ENCODE data around the gene TRPV5. TPM values are rescaled to one million over a fixed set of nuclear protein-coding genes. Genes with fewer than 3 reads are reported as not detected.

TRPV5 gene
- total RNA-seq, 2 donors from 2014 or later: not detected

GRCh38 chr7:142925413-142925812 lies 8.1 kb downstream of the TRPV5 start:
- TF ChIP-seq POLR2A (IDR thresholded peaks at IDR 0.05) (no peak), CTCF (IDR thresholded peaks at IDR 0.05) (no peak)
- intact Hi-C loops (cut with DNase I): no loop called here
- no peak for DNase-seq

GRCh38 chr7:142923391-142923790 lies 10.2 kb downstream of the TRPV5 start:
- H3K27ac ChIP-seq: no peak overlapping the region
- no peak overlapping the region for H3K4me3 ChIP-seq
- intact Hi-C loops (cut with DNase I): no loop called here
- no peak for ATAC-seq
- TF ChIP-seq CTCF (IDR thresholded peaks at IDR 0.05): no peak
- no peak for TF ChIP-seq POLR2A (IDR thresholded peaks at IDR 0.05)
- no peaks in the 10 kb centered on the region for H3K4me1 ChIP-seq
- no peaks in the 10 kb centered on the region for H3K9me3 ChIP-seq
- no peaks in the 10 kb centered on the region for H3K36me3 ChIP-seq (replicated peaks in 1 of 2; ENCODE audit: insufficient read depth in 1 of 2, low read depth in 2 of 2)
- no peak for DNase-seq
- no peaks in the 10 kb centered on the region for H3K27me3 ChIP-seq
- WGBS, 2 donors: 50 to 66% methylated on average over 2 of the region's 2 CpGs

More at GRCh38 chr7:142925413-142925812, 8.1 kb downstream of the TRPV5 start:
- no peak for ATAC-seq
- Histone ChIP-seq H3K4me3 (no peak overlapping the region), H3K36me3 (replicated peaks in 1 of 2; ENCODE audit: insufficient read depth in 1 of 2, low read depth in 2 of 2) (no peaks in the 10 kb centered on the region), H3K27me3 (no peaks in the 10 kb centered on the region), H3K27ac (no peak overlapping the region), H3K9me3 (no peaks in the 10 kb centered on the region), H3K4me1 (no peaks in the 10 kb centered on the region)
- 61 to 78% methylated on average over 12 of the region's 12 CpGs for WGBS, 2 donors

GRCh38 chr7:142919656-142920055 lies 13.9 kb downstream of the TRPV5 start:
- no peak for DNase-seq
- H3K27ac ChIP-seq: no peak overlapping the region
- intact Hi-C loops (cut with DNase I): no loop called here
- no peaks in the 10 kb centered on the region for H3K9me3 ChIP-seq
- H3K36me3 ChIP-seq (replicated peaks in 1 of 2; ENCODE audit: insufficient read depth in 1 of 2, low read depth in 2 of 2): no peaks in the 10 kb centered on the region
- no peak for ATAC-seq
- H3K27me3 ChIP-seq: no peaks in the 10 kb centered on the region
- H3K4me1 ChIP-seq: no peaks in the 10 kb centered on the region
- H3K4me3 ChIP-seq: no peak overlapping the region
- no peak for TF ChIP-seq POLR2A (IDR thresholded peaks at IDR 0.05)
- TF ChIP-seq CTCF (IDR thresholded peaks at IDR 0.05): no peak
- WGBS, 2 donors: 86% methylated on average over 3 of the region's 3 CpGs

- ATAC-seq (no peak), DNase-seq (no peak)
- Histone ChIP-seq H3K4me3 (no peak overlapping the region), H3K27me3 (no peaks in the 10 kb centered on the region), H3K27ac (no peak overlapping the region), H3K4me1 (peaks cover 5% of the 10 kb centered on the region), H3K36me3 (replicated peaks in 1 of 2; ENCODE audit: insufficient read depth in 1 of 2, low read depth in 2 of 2) (no peaks in the 10 kb centered on the region), H3K9me3 (no peaks in the 10 kb centered on the region)
- no peak for TF ChIP-seq CTCF (IDR thresholded peaks at IDR 0.05)
- no peak for TF ChIP-seq POLR2A (IDR thresholded peaks at IDR 0.05)
- intact Hi-C loops (cut with DNase I): no loop called here
- 77 to 84% methylated on average over 2 of the region's 2 CpGs for WGBS, 2 donors
These were observed 14.6 kb downstream of the TRPV5 start for GRCh38 chr7:142918901-142919300.

- ATAC-seq (no peak), DNase-seq (no peak)
- Histone ChIP-seq H3K4me3 (no peak overlapping the region), H3K27ac (no peak overlapping the region), H3K36me3 (replicated peaks in 1 of 2; ENCODE audit: insufficient read depth in 1 of 2, low read depth in 2 of 2) (no peaks in the 10 kb centered on the region), H3K9me3 (no peaks in the 10 kb centered on the region), H3K4me1 (peaks cover 17% of the 10 kb centered on the region), H3K27me3 (no peaks in the 10 kb centered on the region)
- intact Hi-C loops (cut with DNase I): no loop called here
- TF ChIP-seq POLR2A (IDR thresholded peaks at IDR 0.05): no peak
- TF ChIP-seq CTCF (IDR thresholded peaks at IDR 0.05): no peak
- WGBS, 2 donors: 67 to 79% methylated on average over 3 of the region's 3 CpGs
These were observed 16.1 kb downstream of the TRPV5 start for GRCh38 chr7:142917447-142917846.

All from body of pancreas (tissue), 4 donors.